ENCODE results near the gene MRPS15.
"Not testable (repeated sequence)": the region's sequence is repeated elsewhere in the genome, so short reads cannot be mapped to it uniquely, and the experiment has no call there.

The MRPS15 gene

DNA sequence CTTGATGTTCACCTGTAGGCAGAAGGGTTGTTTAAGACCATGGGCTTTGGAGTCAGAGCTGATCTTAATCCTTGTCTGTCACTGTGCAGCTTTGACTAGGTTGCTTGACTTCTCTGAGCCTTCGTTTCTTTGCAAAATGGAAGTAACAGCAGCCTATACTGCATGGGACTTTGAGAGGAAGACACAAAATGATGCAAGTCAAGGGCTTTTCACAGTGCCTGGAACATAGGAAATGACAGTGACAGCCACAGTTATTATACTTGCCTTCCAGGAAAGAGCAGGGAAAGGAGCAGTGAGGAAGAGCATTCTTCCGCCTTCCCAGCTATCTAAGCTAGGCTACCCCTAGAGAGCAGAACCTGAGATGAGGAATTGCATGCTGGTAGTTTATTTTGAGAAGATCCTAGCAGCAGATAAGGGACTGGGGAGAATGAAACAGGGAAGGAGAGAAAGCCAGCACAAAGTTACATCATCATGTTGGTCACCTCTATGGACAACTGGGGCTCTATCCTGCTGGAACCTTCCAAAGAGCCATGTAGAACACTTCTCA, 15.4 kb upstream of the MRPS15 start:
- H3K27ac ChIP-seq = no peak overlapping the region
- POLR2A ChIA-PET (ENCODE audit: low non-redundant PET) = no interaction called here
- CTCF ChIA-PET = interaction anchor here (0.5 kb wide), 1 partner anchor 31 kb away, joined by 3 read pairs; no protein-coding TSS in a partner anchor
- TF ChIP-seq, protein P1, sequence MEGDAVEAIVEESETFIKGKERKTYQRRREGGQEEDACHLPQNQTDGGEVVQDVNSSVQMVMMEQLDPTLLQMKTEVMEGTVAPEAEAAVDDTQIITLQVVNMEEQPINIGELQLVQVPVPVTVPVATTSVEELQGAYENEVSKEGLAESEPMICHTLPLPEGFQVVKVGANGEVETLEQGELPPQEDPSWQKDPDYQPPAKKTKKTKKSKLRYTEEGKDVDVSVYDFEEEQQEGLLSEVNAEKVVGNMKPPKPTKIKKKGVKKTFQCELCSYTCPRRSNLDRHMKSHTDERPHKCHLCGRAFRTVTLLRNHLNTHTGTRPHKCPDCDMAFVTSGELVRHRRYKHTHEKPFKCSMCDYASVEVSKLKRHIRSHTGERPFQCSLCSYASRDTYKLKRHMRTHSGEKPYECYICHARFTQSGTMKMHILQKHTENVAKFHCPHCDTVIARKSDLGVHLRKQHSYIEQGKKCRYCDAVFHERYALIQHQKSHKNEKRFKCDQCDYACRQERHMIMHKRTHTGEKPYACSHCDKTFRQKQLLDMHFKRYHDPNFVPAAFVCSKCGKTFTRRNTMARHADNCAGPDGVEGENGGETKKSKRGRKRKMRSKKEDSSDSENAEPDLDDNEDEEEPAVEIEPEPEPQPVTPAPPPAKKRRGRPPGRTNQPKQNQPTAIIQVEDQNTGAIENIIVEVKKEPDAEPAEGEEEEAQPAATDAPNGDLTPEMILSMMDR (conservative IDR thresholded peaks at IDR 0.05; ENCODE audit: low read depth) = no peak
- DNase-seq (ENCODE audit: low spot score) = no peak

DNA sequence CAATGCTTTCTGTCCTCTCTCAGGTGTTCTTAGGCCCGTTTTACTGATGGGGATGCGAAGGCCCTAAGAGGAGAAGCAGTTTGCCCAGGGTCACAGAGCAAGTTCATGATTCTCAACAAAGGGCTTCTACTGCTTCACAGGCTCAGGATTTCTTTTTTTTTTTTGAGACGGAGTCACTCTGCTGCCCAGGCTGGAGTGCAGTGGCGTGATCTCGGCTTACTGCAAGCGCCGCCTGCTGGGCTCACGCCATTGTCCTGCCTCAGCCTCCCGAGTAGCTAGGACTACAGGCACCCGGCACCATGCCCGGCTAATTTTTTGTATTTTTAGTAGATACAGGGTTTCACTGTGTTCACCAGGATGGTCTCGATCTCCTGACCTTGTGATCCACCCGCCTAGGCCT, 13.4 kb upstream of the MRPS15 start:
- DNase-seq (ENCODE audit: low spot score); H3K27ac ChIP-seq; POLR2A ChIA-PET (ENCODE audit: low non-redundant PET); CTCF ChIA-PET: not testable (repeated sequence)

DNA sequence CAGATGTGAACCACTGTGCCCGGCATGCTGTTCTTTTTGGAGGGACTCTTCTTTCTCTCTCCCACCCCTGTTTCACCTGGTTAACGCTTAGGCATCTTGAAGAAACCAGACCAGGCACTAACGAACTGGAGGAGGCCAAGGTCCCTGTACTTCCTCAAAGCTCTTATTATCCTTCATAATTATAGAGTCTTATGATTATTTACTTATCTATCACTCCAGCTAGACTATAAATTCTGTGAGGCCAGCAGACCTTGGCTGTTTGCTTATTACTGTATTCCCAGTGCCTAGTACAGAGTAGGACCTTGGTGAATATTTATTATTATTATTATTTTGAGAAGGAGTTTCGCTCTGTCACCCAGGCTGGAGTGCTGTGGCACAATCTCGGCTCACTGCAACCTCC, 12.8 kb upstream of the MRPS15 start:
- no peak overlapping the region for H3K27ac ChIP-seq
- DNase-seq (ENCODE audit: low spot score) = no peak
- ChIA-PET CTCF (interaction anchor here (0.6 to 0.7 kb wide), 2 partner anchors 179 to 1105 kb away, joined by 3 to 4 read pairs; no protein-coding TSS in a partner anchor), POLR2A (ENCODE audit: low non-redundant PET) (no interaction called here)
- TF ChIP-seq, protein P1 (conservative IDR thresholded peaks at IDR 0.05; ENCODE audit: low read depth) = no peak

DNA sequence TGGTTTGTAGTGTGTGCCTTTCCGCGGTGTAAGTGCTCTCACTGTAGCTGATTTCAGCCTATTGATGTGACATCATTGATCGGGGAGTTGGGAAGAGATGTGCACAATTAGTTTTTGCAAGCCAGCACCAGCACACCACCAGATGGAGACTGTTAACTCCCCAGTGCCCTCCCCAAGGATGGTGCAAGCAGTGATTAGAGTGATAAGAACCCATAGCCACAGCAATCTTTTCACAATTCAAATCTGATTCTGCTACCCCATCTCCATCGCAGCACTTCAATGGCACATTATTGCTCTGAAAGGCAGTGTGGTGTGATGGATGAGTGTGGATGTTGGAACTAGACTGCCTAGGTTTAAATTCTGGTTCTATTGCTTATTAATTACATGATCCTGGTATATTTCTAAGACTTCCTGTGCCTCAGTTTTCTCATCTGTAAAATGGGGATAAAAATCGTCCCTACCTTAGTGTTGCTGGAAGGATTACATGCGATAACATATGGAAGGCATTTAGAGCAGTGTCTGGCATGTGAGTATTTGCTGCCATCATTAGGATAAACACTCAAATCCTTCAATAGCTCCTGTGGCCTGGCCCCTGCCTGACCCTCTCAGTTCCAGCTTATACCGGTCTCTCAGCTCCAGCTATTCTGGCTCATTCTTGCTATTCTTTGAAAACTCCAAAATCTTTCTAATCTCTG, 11.9 kb upstream of the MRPS15 start:
- no peak overlapping the region for H3K27ac ChIP-seq
- no peak for DNase-seq (ENCODE audit: low spot score)
- ChIA-PET CTCF (no interaction called here), POLR2A (ENCODE audit: low non-redundant PET) (interaction anchor here (0.6 kb wide), 1 partner anchor 26 kb away, joined by 3 read pairs; the partner anchor contains the start of gene OSCP1)
- TF ChIP-seq, protein P1 (conservative IDR thresholded peaks at IDR 0.05; ENCODE audit: low read depth) = no peak

DNA sequence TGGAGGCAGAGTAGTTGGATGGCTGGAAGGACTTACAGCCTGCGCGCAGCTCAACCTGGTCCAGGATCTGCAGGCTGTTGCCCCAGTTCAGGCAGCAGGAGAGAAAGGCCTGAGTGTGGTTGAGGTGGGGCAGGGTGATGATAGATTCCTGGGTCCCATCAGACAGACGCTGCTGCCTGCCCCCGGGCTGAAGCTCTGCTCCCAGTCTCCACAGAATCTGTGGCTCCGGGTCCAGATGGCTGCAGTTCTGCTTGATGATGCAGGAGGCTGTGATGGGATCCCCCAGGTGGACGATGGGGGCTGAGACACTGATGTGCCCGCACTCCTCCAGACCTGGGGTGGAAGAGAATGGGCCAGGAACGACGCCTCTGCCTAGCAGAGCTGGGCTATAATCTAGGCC, 11.2 kb upstream of the MRPS15 start:
- ChIA-PET POLR2A (ENCODE audit: low non-redundant PET) (no interaction called here), CTCF (interaction anchor here (0.6 kb wide), 1 partner anchor 111 kb away, joined by 4 read pairs; no protein-coding TSS in a partner anchor)
- TF ChIP-seq, protein P1 (conservative IDR thresholded peaks at IDR 0.05; ENCODE audit: low read depth) = no peak
- H3K27ac ChIP-seq = no peak overlapping the region
- no peak for DNase-seq (ENCODE audit: low spot score)

DNA sequence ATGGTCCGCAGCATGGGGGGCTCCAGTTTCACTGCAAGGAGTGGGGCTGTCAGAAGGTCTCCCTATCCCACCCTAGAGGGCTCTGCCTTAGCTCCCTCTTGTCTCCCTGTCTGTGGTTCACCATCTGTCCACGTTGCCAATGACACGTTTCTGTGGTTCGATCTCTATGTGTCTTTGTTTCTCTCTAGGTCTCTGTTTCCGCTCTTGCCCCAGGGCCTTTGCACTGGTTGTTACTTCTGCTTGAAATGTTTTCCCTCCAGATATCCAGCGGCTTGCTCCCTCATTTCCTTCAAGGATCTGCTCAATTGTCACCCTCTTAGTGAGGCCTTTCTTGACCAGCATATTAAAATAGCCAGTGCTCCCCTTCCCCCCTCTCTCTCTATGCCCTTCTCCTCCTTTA, 8.5 kb upstream of the MRPS15 start:
- DNase-seq (ENCODE audit: low spot score) = no peak
- ChIA-PET POLR2A (ENCODE audit: low non-redundant PET) (no interaction called here), CTCF (no interaction called here)
- TF ChIP-seq, protein P1 (conservative IDR thresholded peaks at IDR 0.05; ENCODE audit: low read depth) = no peak
- H3K27ac ChIP-seq = no peak overlapping the region

Data from RWPE1 (cell line).